Stimulated activated CD8-positive, alpha-beta memory T cell treated with anti-CD3 and anti-CD28 coated beads, Interleukin-15, amount 100 ng/mL, for 1 hour (primary cell): Measurements from ENCODE around the gene IFIT1B.
"Not testable (repeated sequence)": the region's sequence is repeated elsewhere in the genome, so short reads cannot be mapped to it uniquely, and the experiment has no call there.

ENCODE experiments used
- DNase-seq: peaks from one replicate; pipeline ENCODE4 v3.0.0-alpha.2; 2020; ENCODE audit warnings: low read depth

Gene IFIT1B

GRCh38 chr10:89384474-89385340, 6.9 kb downstream of the IFIT1B start:
- no peak for DNase-seq

- no peak for DNase-seq
Observed at GRCh38 chr10:89388806-89389205, 10.9 kb downstream of the IFIT1B start.

GRCh38 chr10:89389254-89389653, 11.4 kb downstream of the IFIT1B start:
- no peak for DNase-seq

- no peak for DNase-seq
Observed at GRCh38 chr10:89390476-89391225, 12.8 kb downstream of the IFIT1B start.

GRCh38 chr10:89391226-89391576, 13.3 kb downstream of the IFIT1B start:
- DNase-seq, result not testable (repeated sequence)

GRCh38 chr10:89391907-89392756, 14.3 kb downstream of the IFIT1B start, which contains the start of gene IFIT1:
Gene IFIT1, plus strand, starts transcription at chr10:89392623. Its CDS starts 90 bp downstream, at chr10:89392713.
- peak; percentile 24 for DNase-seq

- no peak for DNase-seq
Observed at GRCh38 chr10:89392974-89393373, 15.1 kb downstream of the IFIT1B start.

- DNase-seq, result no peak
Observed at GRCh38 chr10:89393898-89394297, 16.0 kb downstream of the IFIT1B start.

GRCh38 chr10:89395141-89395540, 17.3 kb downstream of the IFIT1B start:
- DNase-seq, result no peak

GRCh38 chr10:89398003-89398749, 20.3 kb downstream of the IFIT1B start:
- no peak for DNase-seq

- no peak for DNase-seq
Observed at GRCh38 chr10:89399956-89400355, 22.1 kb downstream of the IFIT1B start.

- DNase-seq, result no peak
Observed at GRCh38 chr10:89403043-89403442, 25.2 kb downstream of the IFIT1B start.

GRCh38 chr10:89404104-89405047, 26.5 kb downstream of the IFIT1B start:
- no peak for DNase-seq

GRCh38 chr10:89406178-89406577, 28.3 kb downstream of the IFIT1B start:
- not testable (repeated sequence) for DNase-seq

- DNase-seq, result not testable (repeated sequence)
Observed at GRCh38 chr10:89407792-89408191, 29.9 kb downstream of the IFIT1B start.

- DNase-seq, result not testable (repeated sequence)
Observed at GRCh38 chr10:89409282-89409681, 31.4 kb downstream of the IFIT1B start.

- not testable (repeated sequence) for DNase-seq
Observed at GRCh38 chr10:89410551-89410950, 32.7 kb downstream of the IFIT1B start.

GRCh38 chr10:89411135-89411534, 33.3 kb downstream of the IFIT1B start:
- DNase-seq, result not testable (repeated sequence)

GRCh38 chr10:89412276-89412675, 34.4 kb downstream of the IFIT1B start:
- DNase-seq, result not testable (repeated sequence)

- DNase-seq, result no peak
Observed at GRCh38 chr10:89413398-89413912, 35.6 kb downstream of the IFIT1B start.
